ENCODE results near the gene OR5C1. TPM values are rescaled to one million over a fixed set of nuclear protein-coding genes. Genes with fewer than 3 reads are reported as not detected.
"Not testable (repeated sequence)": the region's sequence is repeated elsewhere in the genome, so short reads cannot be mapped to it uniquely, and the experiment has no call there.

The OR5C1 gene
- total and polyA plus RNA-seq, 2 of the 13 experiments (the other 11 are each of a cell fraction or from before 2014, with no cell fraction given) = not detected

DNA sequence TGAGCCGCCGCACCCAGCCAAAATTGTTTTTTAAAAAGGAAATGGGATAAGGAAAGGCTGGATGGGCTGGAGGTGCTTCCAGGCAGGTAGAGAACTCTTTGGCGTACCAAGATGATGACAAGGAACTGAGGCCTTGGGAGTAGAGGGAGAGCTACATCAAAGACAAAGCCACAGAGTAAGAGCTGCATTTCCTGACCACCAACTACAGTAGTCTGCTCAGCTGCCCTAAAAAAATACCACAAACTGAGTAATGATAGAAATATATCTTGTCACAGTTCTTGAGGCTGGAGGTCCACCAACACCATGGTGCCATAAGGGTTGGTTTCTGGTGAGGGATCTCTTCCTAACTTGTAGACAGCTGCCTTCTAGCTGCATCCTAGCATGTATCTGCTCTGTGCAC is 19.4 kb downstream of the OR5C1 start (continued):
- TF ChIP-seq, protein P1, sequence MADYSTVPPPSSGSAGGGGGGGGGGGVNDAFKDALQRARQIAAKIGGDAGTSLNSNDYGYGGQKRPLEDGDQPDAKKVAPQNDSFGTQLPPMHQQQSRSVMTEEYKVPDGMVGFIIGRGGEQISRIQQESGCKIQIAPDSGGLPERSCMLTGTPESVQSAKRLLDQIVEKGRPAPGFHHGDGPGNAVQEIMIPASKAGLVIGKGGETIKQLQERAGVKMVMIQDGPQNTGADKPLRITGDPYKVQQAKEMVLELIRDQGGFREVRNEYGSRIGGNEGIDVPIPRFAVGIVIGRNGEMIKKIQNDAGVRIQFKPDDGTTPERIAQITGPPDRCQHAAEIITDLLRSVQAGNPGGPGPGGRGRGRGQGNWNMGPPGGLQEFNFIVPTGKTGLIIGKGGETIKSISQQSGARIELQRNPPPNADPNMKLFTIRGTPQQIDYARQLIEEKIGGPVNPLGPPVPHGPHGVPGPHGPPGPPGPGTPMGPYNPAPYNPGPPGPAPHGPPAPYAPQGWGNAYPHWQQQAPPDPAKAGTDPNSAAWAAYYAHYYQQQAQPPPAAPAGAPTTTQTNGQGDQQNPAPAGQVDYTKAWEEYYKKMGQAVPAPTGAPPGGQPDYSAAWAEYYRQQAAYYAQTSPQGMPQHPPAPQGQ (CRISPR knock-in tag; IDR thresholded peaks at IDR 0.05; ENCODE audit: borderline replicate concordance) = no peak
- TF ChIP-seq ZNF382 (CRISPR knock-in tag; IDR thresholded peaks at IDR 0.05; ENCODE audit: borderline replicate concordance) = no peak
- no peak for TF ChIP-seq MIXL1 (CRISPR knock-in tag; IDR thresholded peaks at IDR 0.05)
- TF ChIP-seq HES4 (CRISPR knock-in tag; IDR thresholded peaks at IDR 0.05; ENCODE audit: borderline replicate concordance) = no peak
- TF ChIP-seq ZNF337 (CRISPR knock-in tag; IDR thresholded peaks at IDR 0.05; ENCODE audit: borderline replicate concordance, low read depth) = no peak
- TF ChIP-seq SOX6 (IDR thresholded peaks at IDR 0.05) = no peak
- TF ChIP-seq SOX6 (CRISPR knock-in tag; IDR thresholded peaks at IDR 0.05) = no peak
- TF ChIP-seq ZMYM2 (CRISPR knock-in tag; IDR thresholded peaks at IDR 0.05) = no peak
- TF ChIP-seq, protein P2, sequence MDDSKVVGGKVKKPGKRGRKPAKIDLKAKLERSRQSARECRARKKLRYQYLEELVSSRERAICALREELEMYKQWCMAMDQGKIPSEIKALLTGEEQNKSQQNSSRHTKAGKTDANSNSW (CRISPR knock-in tag; IDR thresholded peaks at IDR 0.05; ENCODE audit: borderline replicate concordance) = no peak
- no peak for TF ChIP-seq NR2F1 (CRISPR knock-in tag; IDR thresholded peaks at IDR 0.05)

DNA sequence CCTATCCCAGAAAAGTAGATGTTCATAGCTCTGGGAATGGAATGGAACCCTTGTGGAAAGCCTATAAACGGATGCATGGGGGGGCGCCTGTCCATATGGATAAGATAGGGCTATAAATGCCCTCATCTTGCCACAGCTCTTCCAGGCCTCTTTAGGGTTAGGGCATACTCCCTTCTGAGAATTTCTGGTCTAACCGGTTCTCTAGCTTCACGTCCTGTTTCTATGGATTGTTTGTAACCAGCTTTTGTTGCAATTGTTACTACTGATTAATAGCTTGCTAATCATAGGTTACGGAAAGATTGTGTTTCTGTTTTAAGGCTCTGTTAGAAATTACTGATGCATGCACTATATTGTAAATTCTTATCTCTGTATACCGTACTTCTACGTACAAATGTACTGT is 20.5 kb downstream of the OR5C1 start:
- H3K36me3 ChIP-seq (replicated peaks in 1 of 2; ENCODE audit: control insufficient read depth in 1 of 2, insufficient read depth in 2 of 2, low read length in 2 of 2); H3K4me3 ChIP-seq (replicated peaks in 1 of 3; ENCODE audit: insufficient read depth in 1 of 3, low read depth in 2 of 3, low read length in 3 of 3); POLR2A ChIA-PET; ATAC-seq; H3K79me2 ChIP-seq (ENCODE audit: insufficient read depth, low read length); H3K4me2 ChIP-seq (ENCODE audit: low read depth, low read length); H2AFZ ChIP-seq (ENCODE audit: low read length); H3K9me3 ChIP-seq (ENCODE audit: low read length); DNase-seq (ENCODE audit: low spot score); H3K27ac ChIP-seq (ENCODE audit: extremely low read length, insufficient read depth, low read length); H4K20me1 ChIP-seq (ENCODE audit: insufficient read depth, low read length); FAIRE-seq; H3K9ac ChIP-seq (ENCODE audit: insufficient read depth, low read depth, low read length); BruUV-seq (replicated peaks); H3K27me3 ChIP-seq (ENCODE audit: control insufficient read depth in 1 of 2, insufficient read depth in 2 of 2, low read length in 2 of 2); intact Hi-C loops (cut with micrococcal nuclease; ENCODE audit: unreplicated experiment): not testable (repeated sequence)
- in situ Hi-C loops (cut with HindIII; ENCODE audit: extremely low pct_ligation_motif_present, low pct_unique_long_range_greater_than_20kb) = loop anchor here (10.0 to 25.0 kb wide), 2 partner anchors 304 to 447 kb away; partner anchors contain the start of gene PTGS1
- WGBS (ENCODE audit: low lambda C conversion rate) = 37% methylated on average over 7 of the region's 7 CpGs
- peaks cover 19% of the 10 kb centered on the region for H3K4me1 ChIP-seq (ENCODE audit: insufficient read depth, low read length)
- CTCF ChIA-PET (ENCODE audit: low intra/inter-chr PET ratio, low total read pairs) = interaction anchor here (1.5 to 3.6 kb wide), 2 partner anchors 345 to 684 kb away, joined by 5 to 49 read pairs; no protein-coding TSS in a partner anchor
